MM.1S (cell line): Measurements from ENCODE around the gene ZNF808.
"Not testable (repeated sequence)": the region's sequence is repeated elsewhere in the genome, so short reads cannot be mapped to it uniquely, and the experiment has no call there.

Experiments
- DNase-seq: peaks from one replicate; pipeline ENCODE4 v3.0.0-alpha.2; 2015
- H2AFZ ChIP-seq: fragments of 300-600 bp; sonication (generic); 2 replicates; pipeline ENCODE4 v1.6.0; 2016; ENCODE audit warnings: antibody characterized with exemption, low read length
- H3F3A ChIP-seq: fragments of 300-600 bp; sonication (generic); 2 replicates; pipeline ENCODE4 v1.6.1; 2016; ENCODE audit warnings: mild to moderate bottlenecking, antibody characterized with exemption, low read length, moderate library complexity, mixed read lengths; ENCODE audit not compliant: insufficient read depth
- H3K27ac ChIP-seq: fragments of 300-600 bp; sonication (generic); 2 replicates; pipeline ENCODE4 v1.5.1; 2016; ENCODE audit warnings: mild to moderate bottlenecking, low read length
- H3K27me3 ChIP-seq: fragments of 300-600 bp; sonication (generic); replicated peaks from 2 replicates; pipeline ENCODE4 v1.6.0; 2016; ENCODE audit warnings: low read length; ENCODE audit not compliant: insufficient read depth
- H3K36me3 ChIP-seq: fragments of 300-600 bp; sonication (generic); replicated peaks from 2 replicates; pipeline ENCODE4 v1.6.1; 2016; ENCODE audit warnings: mild to moderate bottlenecking, low read length, mixed read lengths; ENCODE audit not compliant: insufficient read depth
- H3K4me1 ChIP-seq: fragments of 300-600 bp; sonication (generic); 2 replicates; pipeline ENCODE4 v1.6.1; 2016; ENCODE audit warnings: low read length, mixed read lengths
- H3K4me2 ChIP-seq: fragments of 300-600 bp; sonication (generic); 2 replicates; pipeline ENCODE4 v1.6.0; 2016; ENCODE audit warnings: low read depth, low read length
- H3K4me3 ChIP-seq: fragments of 300-600 bp; sonication (generic); 2 replicates; pipeline ENCODE4 v1.5.1; 2016; ENCODE audit warnings: low read length, mixed read lengths
- H3K79me2 ChIP-seq: fragments of 300-600 bp; sonication (generic); 2 replicates; pipeline ENCODE4 v1.6.1; 2016; ENCODE audit warnings: mixed run types, low read length, mixed read lengths
- H3K9ac ChIP-seq: fragments of 300-600 bp; sonication (generic); 2 replicates; pipeline ENCODE4 v1.6.1; 2016; ENCODE audit warnings: low read length, mixed read lengths
- H3K9me2 ChIP-seq: fragments of 300-600 bp; sonication (generic); replicated peaks from 2 replicates; pipeline ENCODE4 v1.6.1; 2016; ENCODE audit warnings: mild to moderate bottlenecking, low read length, mixed read lengths; ENCODE audit not compliant: insufficient read depth
- H3K9me3 ChIP-seq: fragments of 300-600 bp; sonication (generic); replicated peaks from 2 replicates; pipeline ENCODE4 v1.6.1; 2016; ENCODE audit warnings: mild to moderate bottlenecking, low read length, mixed read lengths; ENCODE audit not compliant: insufficient read depth
- H4K20me1 ChIP-seq: fragments of 300-600 bp; sonication (generic); 2 replicates; pipeline ENCODE4 v1.6.1; 2016; ENCODE audit warnings: mild to moderate bottlenecking, low read length, moderate library complexity, mixed read lengths; ENCODE audit not compliant: insufficient read depth
- CTCF ChIP-seq: fragments of 300-600 bp; sonication (generic); IDR thresholded peaks from 2 replicates; pipeline ENCODE4 v1.5.1; 2016; ENCODE audit warnings: antibody characterized with exemption, low read length, mixed read lengths
- EZH2 ChIP-seq: fragments of 300-600 bp; sonication (generic); optimal IDR thresholded peaks from 2 replicates; pipeline ENCODE3; 2017; ENCODE audit warnings: low read depth, mild to moderate bottlenecking, antibody characterized with exemption, low read length, mixed read lengths
- EZH2phosphoT487 ChIP-seq: fragments of 300-600 bp; sonication (generic); IDR thresholded peaks from 2 replicates; pipeline ENCODE4 v1.6.1; 2018; ENCODE audit warnings: antibody characterized with exemption, low read length

ZNF808 gene

DNA sequence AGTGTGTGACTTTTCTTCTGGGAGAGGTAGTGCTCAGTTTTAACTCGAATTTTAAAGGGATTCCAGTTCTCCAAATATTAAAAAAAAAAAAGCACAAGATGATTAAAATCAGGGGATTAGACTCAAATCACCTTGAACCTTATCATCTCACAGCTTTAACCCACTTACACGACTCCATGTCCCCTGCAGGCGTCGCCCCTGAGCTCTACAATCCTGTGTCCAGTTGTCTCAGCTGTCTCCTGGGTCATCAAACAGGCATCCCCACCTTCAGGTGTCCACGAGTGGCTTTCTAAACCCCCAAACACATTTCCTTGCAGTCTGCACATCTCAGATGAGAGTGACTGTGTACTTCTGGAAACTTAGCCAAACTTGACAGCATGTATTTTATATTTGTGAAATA, 14.1 kb downstream of the ZNF808 start:
- no peaks in the 10 kb centered on the region for H3F3A ChIP-seq
- no peak overlapping the region for H3K27ac ChIP-seq
- no peaks in the 10 kb centered on the region for H3K27me3 ChIP-seq
- H3K36me3 ChIP-seq: no peaks in the 10 kb centered on the region
- no peaks in the 10 kb centered on the region for H3K9me2 ChIP-seq
- H3K4me3 ChIP-seq: no peak overlapping the region
- H3K4me1 ChIP-seq: no peaks in the 10 kb centered on the region
- H3K4me2 ChIP-seq: no peak overlapping the region
- no peak for DNase-seq
- no peaks in the 10 kb centered on the region for H3K79me2 ChIP-seq
- no peak overlapping the region for H2AFZ ChIP-seq
- TF ChIP-seq CTCF (no peak), EZH2phosphoT487 (no peak), EZH2 (no peak)
- no peaks in the 10 kb centered on the region for H4K20me1 ChIP-seq
- H3K9me3 ChIP-seq: no peaks in the 10 kb centered on the region
- H3K9ac ChIP-seq: no peak overlapping the region

- H2AFZ ChIP-seq, H3K9me3 ChIP-seq, H3K79me2 ChIP-seq, H3K9ac ChIP-seq, H3K9me2 ChIP-seq, H3K4me1 ChIP-seq, H3K4me2 ChIP-seq, H3K4me3 ChIP-seq, H3K27ac ChIP-seq, DNase-seq, H3K27me3 ChIP-seq, H3K36me3 ChIP-seq, H3F3A ChIP-seq, H4K20me1 ChIP-seq: not testable (repeated sequence)
Observed at GRCh38 chr19:52542541-52542940, 15.1 kb downstream of the ZNF808 start.

- Histone ChIP-seq H3K27ac (no peak overlapping the region), H3K9me2 (no peaks in the 10 kb centered on the region), H2AFZ (no peak overlapping the region), H3K4me1 (no peaks in the 10 kb centered on the region), H3K79me2 (no peaks in the 10 kb centered on the region), H3K4me2 (no peak overlapping the region), H4K20me1 (no peaks in the 10 kb centered on the region), H3K9me3 (no peaks in the 10 kb centered on the region), H3K27me3 (no peaks in the 10 kb centered on the region), H3F3A (no peaks in the 10 kb centered on the region), H3K36me3 (no peaks in the 10 kb centered on the region), H3K9ac (no peak overlapping the region), H3K4me3 (no peak overlapping the region)
- DNase-seq: no peak
- TF ChIP-seq EZH2 (no peak), EZH2phosphoT487 (no peak), CTCF (no peak)
Observed at GRCh38 chr19:52542984-52543664, 15.7 kb downstream of the ZNF808 start.

DNA sequence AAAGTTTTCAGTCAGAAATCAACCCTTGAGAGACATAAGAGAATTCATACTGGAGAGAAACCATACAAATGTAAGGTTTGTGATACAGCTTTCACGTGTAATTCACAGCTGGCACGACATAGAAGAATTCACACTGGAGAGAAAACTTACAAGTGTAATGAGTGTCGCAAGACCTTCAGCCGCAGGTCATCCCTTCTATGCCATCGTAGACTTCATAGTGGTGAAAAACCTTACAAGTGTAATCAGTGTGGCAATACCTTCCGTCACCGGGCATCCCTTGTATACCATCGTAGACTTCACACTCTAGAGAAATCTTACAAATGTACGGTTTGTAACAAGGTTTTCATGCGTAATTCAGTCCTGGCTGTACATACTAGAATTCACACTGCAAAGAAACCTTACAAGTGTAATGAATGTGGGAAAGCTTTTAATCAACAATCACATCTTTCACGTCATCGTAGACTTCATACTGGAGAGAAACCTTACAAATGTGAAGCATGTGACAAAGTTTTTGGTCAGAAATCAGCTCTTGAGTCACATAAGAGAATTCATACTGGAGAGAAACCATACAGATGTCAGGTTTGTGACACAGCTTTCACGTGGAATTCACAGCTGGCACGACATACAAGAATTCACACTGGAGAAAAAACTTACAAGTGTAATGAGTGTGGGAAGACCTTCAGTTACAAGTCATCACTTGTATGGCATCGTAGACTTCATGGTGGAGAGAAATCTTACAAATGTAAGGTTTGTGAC, 26.9 kb downstream of the ZNF808 start:
- no peaks in the 10 kb centered on the region for H3K9me2 ChIP-seq
- H3F3A ChIP-seq: no peaks in the 10 kb centered on the region
- H3K9me3 ChIP-seq: no peaks in the 10 kb centered on the region
- no peak overlapping the region for H2AFZ ChIP-seq
- H3K4me3 ChIP-seq: no peak overlapping the region
- DNase-seq: no peak
- no peaks in the 10 kb centered on the region for H3K27me3 ChIP-seq
- H3K4me2 ChIP-seq: no peak overlapping the region
- no peaks in the 10 kb centered on the region for H3K4me1 ChIP-seq
- TF ChIP-seq EZH2: no peak
- TF ChIP-seq EZH2phosphoT487: no peak
- TF ChIP-seq CTCF: no peak
- H4K20me1 ChIP-seq: no peaks in the 10 kb centered on the region
- H3K9ac ChIP-seq: no peak overlapping the region
- H3K36me3 ChIP-seq: peaks cover 5% of the 10 kb centered on the region; the same call in 1 of the 2 replicates
- no peaks in the 10 kb centered on the region for H3K79me2 ChIP-seq
- H3K27ac ChIP-seq: no peak overlapping the region
